Jurkat, Clone E6-1 (cell line): ENCODE data around the gene NT5DC2.

ENCODE experiments used
- DNase-seq: peaks from one replicate; pipeline ENCODE4 v3.0.0-alpha.2; 2011; ENCODE audit warnings: low read depth, low spot score
- H3K4me3 ChIP-seq: 2 replicates; pipeline ENCODE4 v1.5.1; 2011; ENCODE audit warnings: mild to moderate bottlenecking, low read length, control low read depth, moderate library complexity

Gene NT5DC2

DNA sequence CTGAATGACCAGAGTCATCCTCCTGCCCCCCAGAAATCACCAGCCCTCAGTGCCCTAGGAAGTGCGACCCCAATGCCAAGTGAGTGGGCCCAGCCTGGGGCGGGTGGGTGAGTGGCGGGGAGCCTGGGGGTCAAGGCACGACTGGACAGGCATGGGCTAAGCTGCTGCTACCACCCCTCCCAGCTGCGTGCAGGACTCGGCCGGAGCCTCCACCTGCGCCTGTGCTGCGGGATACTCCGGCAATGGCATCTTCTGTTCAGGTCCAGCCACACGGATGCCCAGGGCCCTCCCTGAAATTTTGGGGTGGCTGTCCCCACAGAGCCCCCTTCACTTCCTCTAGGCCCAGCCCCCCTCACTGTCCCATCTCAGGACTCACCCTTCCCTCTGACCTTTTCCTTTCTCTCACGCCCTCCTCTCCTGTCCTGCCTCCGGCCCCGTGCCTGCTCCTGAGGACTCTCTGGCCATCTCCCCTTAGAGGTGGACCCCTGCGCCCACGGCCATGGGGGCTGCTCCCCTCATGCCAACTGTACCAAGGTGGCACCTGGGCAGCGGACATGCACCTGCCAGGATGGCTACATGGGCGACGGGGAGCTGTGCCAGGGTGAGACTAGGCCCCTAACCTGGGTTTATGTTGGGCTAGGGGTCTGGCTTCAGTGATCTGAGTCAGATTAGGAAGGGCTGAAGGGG is 17.0 kb downstream of the NT5DC2 start:
- no peak for DNase-seq
- no peak overlapping the region for H3K4me3 ChIP-seq

DNA sequence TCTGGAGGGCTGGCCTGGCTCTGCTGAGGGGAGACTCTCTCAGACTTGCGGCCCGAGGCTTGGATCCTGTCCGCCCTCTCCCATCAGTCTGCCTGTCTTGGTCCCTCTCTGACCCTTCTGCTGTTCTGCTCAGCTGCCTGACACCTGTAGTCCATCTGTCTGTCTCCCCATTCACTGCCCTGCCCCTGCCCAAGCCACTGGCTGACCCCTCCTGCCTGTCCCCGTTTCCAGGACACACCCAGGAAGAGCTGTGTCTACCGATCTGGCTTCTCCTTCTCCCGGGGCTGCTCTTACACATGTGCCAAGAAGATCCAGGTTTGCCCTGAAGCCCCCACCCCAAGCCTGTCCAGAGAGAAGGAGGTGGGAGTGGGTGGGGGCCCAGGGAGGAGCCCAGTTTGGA is 18.5 kb downstream of the NT5DC2 start:
- no peak for DNase-seq
- no peak overlapping the region for H3K4me3 ChIP-seq

DNA sequence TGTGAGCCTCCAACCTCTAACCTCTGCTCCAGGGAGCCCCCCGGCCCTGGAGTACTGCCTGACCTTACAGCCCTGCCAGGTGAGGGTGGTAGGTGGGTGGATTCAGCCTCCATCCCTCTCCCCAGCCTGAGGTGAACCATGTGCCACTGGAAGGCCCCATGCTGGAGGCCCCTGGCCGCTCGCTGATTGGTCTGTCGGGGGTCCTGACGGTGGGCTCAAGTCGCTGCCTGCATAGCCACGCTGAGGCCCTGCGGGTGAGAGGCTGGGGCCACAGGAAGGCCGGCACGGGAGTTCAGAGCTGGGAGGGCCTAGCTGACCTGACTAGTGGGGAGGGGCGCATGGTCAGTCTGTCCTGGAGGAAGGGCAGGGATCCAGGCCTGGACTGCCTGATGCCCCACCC is 19.1 kb downstream of the NT5DC2 start:
- no peak for DNase-seq
- H3K4me3 ChIP-seq: no peak overlapping the region

DNA sequence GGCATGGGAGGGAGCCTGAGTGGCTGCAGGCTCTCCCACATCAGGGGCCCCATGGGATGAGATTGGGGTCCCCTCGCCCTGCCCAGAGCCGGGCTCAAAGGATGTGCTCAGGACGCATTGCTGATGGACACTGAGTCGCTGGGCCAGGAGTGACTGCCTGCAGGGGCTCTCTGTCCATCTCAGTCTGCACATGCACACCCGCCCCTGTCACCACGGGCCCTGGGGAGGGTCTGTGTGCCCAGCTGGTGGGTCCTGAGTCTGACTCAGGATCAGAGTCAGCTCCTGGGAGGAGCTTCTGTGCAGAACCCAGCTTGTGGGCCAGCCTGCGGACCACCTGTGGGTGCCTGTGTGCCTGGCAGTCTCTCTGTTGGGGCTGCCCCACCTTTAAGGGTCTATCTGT is 20.4 kb downstream of the NT5DC2 start:
- DNase-seq: no peak

DNA sequence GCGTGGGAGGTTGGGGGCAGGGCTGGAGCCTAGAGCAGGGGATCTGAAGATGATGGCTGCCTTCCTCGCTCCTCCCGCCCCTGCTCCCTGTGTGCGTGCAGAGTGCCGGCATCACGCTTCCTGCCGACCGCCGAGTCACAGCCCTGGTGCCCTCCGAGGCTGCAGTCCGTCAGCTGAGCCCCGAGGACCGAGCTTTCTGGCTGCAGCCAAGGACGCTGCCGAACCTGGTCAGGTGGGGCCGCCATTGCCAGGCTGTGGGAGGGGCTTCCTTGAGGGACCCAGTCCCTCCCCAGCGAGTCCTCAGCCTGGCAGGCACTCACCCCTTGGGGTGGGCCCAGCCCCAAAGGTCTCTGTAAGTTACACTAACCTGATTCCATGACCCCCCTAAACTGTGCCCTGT is 20.9 kb downstream of the NT5DC2 start:
- H3K4me3 ChIP-seq: no peak overlapping the region
- no peak for DNase-seq

More for the DNA sequence above, 20.4 kb downstream of the NT5DC2 start:
- H3K4me3 ChIP-seq: no peak overlapping the region

DNA sequence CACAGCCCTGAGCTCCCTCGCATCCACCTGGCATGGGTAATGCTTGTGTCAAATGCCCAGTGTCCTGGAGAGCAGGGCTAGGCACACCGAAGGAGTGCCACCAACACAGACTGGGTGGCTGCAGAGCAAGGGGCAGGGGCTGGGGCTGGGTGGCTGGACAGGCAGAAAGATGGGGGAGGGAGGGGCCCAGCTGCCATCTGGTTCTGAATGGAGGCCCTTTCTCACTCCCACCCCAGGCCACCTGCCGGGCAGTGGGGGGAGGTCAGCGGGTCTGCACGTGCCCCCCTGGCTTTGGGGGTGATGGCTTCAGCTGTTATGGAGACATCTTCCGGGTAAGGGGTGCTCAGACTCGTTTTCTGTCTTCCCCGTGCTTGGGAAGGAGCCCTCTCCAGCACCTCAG is 21.6 kb downstream of the NT5DC2 start:
- no peak overlapping the region for H3K4me3 ChIP-seq
- DNase-seq: no peak

DNA sequence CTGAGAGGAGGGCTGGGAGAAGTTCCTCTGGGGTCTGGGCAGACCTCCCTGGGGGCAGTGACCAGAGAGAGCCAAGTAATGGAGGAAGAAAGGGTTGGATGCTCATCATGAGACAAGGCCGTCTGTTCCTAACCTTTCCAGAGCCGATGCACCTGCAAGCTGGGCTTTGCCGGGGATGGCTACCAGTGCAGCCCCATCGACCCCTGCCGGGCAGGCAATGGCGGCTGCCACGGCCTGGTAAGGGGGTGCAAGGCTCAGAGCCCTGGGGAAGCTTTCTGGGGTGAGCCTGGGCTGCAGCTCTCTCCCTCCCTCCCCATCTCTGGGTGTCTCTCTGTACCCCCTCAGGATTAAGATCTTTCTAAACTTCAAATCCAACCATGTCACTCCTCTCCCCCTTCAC is 22.1 kb downstream of the NT5DC2 start:
- no peak for DNase-seq
- no peak overlapping the region for H3K4me3 ChIP-seq

DNA sequence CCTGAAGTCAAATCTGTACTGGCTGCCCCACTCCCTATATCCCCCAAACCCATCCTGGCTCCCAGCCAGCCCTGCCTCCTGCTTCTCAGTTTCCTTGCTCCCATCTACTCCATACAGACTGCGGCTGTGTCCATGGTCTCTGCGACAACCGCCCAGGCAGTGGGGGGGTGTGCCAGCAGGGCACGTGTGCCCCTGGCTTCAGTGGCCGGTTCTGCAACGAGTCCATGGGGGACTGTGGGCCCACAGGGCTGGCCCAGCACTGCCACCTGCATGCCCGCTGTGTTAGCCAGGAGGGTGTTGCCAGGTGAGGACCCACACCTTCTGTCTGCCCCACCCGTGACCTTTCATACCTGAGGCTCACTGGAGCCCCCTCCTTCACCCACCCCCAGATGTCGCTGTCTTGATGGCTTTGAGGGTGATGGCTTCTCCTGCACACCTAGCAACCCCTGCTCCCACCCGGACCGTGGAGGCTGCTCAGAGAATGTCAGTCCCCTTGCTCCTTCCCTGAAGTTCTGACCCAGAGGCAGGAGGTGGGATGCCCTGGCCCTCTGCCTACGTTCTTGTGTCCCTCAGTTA is 23.8 kb downstream of the NT5DC2 start:
- no peak overlapping the region for H3K4me3 ChIP-seq
- DNase-seq: no peak

DNA sequence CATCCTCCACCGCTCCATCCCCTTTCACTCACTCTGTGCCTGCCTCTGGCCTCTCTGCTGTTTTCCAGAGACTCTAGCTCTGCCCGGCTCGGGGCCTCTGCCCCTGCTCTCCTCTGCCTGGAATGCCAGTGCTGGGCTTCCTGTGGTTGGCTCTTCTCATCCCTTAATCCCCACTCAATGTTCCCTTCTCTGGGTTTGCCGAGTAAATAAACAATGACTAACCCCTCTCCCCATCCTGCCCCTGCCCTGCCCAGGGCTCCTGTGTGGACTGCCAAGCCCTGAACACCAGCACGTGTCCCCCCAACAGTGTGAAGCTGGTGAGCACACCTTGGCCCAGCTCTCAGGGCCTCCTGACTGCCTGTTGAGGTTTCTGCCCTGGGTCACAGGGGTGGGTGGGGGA is 26.3 kb downstream of the NT5DC2 start:
- DNase-seq: no peak
- no peak overlapping the region for H3K4me3 ChIP-seq

DNA sequence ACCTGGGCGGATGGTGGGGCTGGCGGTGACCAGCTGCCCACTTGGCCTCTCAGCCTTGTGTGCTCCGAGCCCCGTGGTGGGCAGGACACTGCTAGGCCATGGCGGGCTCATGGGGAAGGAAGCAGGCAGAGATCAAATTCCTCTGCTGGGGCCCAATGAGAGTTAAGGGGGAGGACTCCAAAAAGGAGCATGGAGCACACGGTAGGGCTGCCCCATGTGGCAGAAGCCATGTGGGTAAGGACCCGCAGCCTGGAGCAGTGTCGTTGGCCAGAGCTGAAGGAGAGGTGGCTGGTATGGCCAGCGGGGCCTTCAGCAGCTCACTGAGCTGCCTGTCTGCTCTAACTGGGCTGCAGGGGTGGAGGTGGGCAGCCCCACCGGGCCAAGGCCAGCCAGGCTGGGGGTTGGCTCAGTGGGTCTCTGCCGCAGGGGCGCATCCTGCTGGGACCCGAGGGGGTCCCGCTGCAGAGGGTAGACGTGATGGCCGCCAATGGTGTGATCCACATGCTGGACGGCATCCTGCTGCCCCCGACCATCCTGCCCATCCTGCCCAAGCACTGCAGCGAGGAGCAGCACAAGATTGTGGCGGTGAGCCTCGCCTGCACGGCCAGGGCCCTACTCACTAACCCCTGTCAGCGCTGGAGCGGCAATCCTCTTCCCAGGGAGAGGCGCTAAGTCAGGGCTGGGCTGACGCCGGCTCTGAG is 27.2 kb downstream of the NT5DC2 start:
- no peak overlapping the region for H3K4me3 ChIP-seq
- no peak for DNase-seq

DNA sequence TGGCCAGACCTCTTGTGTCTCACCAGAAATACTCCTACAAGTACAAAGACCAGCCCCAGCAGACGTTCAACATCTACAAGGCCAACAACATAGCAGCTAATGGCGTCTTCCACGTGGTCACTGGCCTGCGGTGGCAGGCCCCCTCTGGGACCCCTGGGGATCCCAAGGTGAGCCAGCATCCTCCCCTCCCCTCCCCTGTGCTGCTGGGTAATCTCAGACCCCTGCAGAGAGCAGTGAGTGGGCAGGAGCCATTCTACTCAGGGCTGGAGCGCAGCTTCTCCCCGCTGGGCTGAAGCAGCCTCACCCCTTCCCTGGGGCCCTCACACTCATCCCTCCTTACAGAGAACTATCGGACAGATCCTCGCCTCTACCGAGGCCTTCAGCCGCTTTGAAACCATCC is 28.7 kb downstream of the NT5DC2 start:
- DNase-seq: no peak
- H3K4me3 ChIP-seq: no peak overlapping the region

DNA sequence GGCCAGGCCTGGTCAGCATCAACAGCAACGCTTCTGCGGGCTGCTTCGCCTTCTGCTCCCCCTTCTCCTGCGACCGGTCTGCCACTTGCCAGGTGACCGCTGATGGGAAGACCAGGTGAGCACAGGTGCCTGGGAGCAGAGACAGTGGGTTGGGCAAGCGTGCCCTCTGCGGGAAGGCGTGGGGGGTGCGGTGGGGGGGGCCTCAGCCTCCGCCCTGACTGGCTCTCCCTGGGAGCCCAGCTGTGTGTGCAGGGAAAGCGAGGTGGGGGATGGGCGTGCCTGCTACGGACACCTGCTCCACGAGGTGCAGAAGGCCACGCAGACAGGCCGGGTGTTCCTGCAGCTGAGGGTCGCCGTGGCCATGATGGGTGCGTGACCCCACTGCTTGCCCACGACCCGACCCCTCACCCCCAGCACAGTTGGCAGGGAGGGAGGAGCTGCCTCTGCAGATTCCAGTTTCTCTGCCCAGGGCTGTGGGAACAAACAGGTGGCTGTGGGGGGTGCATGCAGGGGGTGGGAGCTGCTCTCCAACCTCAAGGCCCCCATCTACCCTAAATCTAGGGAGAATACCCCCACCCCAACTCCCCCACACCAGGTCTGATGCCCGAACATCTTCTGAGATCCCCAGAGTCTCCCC is 29.8 kb downstream of the NT5DC2 start:
- no peak for DNase-seq
- no peak overlapping the region for H3K4me3 ChIP-seq

DNA sequence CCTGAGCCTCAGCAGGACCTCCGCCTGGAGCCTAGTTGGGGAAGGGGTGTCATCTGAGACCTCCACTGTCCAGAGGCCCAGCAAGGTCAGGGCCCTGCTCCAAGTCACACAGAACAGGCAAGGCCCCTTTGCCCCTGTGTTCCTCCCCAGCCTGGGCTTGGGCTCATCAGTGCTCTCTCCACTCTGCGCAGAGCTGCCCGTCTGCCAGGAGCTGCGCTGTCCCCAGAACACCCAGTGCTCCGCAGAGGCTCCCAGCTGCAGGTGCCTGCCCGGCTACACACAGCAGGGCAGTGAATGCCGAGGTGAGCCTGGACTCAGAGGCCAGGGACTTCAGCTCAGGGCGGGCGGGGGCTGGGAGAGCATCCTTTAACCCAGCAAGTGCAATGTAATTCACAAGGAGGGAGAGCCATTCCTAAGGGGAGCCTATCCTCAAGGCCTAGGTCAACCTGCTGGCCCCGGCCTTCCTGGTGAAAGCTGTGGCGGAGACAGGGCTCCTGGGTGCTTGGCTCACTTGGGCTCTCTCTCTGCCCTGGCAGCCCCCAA is 30.8 kb downstream of the NT5DC2 start:
- DNase-seq: no peak
- no peak overlapping the region for H3K4me3 ChIP-seq

DNA sequence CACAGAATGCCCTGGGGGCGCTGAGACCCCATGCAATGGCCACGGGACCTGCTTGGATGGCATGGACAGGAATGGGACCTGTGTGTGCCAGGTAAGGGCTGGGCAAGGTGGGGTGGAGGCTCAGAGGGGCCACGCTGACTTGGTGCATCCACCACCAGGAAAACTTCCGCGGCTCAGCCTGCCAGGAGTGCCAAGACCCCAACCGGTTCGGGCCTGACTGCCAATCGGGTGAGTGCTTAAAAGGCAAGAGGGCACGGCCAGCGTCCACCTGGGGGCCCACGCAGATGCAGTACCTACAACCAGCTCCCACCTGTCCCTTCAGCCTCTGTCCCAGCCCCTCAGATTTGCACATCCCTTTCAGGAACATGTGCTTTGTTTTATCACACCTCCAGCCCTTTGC is 31.7 kb downstream of the NT5DC2 start:
- no peak for DNase-seq
- H3K4me3 ChIP-seq: no peak overlapping the region

DNA sequence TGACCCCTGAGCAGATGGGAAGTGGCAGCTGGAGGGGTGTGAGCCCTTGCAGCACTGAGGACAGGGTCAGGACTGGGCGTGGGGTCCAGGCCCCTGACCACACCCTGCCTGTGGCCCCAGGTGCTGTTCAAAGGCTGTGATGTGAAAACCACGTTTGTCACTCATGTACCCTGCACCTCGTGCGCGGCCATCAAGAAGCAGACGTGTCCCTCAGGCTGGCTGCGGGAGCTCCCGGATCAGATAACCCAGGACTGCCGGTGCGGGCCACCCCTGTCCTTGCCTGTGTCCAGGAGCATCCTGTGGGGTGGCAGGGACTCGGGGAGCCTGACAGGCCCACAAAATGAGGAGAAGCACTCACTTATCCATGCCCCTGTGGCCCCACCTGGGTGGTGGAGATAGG is 32.6 kb downstream of the NT5DC2 start:
- H3K4me3 ChIP-seq: no peak overlapping the region
- DNase-seq: no peak

DNA sequence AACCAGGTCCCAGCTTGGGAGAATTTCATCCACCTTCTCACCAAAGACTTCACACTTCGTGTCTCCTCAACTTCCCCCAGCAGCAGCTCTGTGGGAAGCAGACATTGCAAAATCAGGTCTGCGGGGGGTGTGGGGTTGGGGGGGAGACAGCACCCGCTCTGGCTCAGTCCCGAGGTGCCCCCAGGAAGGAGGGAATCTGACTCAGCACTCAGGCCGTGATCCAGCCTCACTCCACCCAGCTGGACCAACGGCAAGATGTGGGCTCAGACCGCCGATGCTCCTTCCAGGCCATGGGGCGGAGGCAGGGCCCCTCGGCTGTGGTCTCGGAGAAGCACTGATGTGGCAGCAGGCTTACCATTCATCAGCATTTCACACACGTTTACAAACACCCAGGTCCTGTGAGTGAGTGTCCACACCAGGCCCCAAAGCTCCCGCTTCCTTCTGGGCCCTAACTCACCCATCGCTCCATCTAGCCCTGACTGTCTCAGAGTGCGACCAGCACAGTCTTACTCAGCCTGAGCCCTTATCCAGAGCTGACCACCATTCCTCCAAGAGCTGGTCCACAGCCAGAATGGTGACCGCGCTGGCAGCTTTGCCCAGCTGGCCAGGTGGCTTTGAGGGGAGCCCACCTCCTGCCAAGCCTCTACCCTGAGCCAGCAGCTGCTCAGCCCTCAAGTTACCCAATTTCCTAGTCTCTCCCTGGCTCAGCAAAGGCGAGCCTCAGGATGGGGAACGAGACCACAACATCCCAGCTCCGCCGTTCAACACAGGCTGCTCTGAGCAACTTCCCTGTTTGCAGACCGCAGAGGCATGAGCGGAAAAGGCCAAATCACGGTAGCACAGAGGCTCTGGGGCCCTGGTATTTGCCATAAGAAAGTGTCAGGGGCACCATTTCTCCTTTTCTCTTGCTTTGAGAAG is 35.3 kb downstream of the NT5DC2 start:
- DNase-seq: no peak
- no peak overlapping the region for H3K4me3 ChIP-seq

DNA sequence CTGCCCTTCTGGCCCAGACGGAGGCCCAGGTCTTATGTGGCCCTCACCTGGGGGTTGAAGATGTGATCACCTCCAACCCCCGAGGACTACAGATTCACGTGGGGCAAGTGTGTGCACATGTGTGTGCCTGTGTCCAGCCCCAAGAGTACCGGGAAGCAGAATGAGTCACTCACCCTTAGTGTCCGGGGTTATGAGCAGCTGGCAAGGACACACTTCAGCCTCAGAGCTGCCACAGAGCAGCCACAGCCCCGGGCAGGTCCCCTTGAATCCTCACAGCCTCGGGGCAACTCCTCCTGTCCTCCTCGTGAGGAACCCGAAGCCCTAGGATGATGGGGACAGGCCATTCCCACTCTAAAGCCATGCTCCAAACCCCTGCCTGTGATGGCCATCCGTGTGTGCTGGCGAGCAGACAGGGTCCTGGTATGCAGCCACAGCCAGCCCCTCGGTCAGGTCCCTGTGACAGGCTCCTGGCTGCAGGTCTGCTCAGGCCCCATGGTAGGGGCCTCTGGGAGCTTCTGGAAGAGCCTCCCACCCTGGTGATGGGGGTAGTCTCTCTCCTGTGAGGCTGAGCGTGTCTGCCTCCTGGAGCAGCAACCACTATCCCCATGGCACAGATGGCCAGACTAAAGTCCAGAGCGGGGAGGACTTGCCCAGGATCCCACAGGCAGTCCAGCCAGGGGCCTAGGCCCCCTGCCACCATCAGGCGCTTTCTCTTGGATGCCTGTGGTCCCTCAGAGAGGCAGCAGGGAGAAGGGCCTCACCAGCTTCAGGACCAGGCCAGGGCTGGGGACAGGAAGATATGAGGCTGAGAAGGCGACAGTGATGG is 37.7 kb downstream of the NT5DC2 start:
- H3K4me3 ChIP-seq: no peak overlapping the region
- no peak for DNase-seq

DNA sequence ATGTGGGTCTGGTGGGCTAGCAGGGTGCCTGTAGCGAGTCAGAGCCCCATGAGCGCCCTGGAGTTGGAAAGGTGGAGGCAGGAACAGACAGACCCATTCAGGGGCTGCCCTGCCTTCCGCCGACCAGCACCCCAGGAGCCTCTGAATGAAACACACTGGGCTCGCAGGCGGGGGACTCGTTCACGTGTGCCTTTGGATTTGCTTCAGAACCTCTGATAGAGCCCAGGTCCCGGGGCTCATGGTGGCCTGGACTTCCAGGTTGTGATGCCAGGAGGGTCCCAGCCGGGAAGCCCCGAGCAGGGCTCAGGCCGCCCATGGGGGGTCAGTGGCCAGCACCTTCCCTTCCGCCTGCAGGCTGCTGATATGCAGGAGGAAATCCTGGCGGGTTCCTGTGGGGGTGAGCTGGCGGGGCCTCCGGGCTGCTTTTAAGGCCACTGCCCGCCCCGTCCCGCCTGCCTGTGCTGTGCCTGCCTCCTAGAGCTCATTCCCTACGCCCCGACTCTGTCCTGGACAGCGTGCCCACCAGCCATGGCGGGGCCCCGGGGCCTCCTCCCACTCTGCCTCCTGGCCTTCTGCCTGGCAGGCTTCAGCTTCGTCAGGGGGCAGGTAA is 38.7 kb downstream of the NT5DC2 start, which contains the start of gene STAB1:
Gene STAB1 (plus strand): TSS at position 453 of the 610 bp plus-strand sequence. CDS start 76 bp downstream, at position 529.
- no peak for DNase-seq
- H3K4me3 ChIP-seq: no peak within 1 kb of the TSS
